Activated CD8-positive, alpha-beta memory T cell treated with anti-CD3 and anti-CD28 coated beads for 1 hour (primary cell): Measurements from ENCODE around the gene ITGA3.

ENCODE experiments used
- DNase-seq, 2 donors: peaks; one replicate each; pipeline ENCODE4 v3.0.0-alpha.2; 2020; ENCODE audit warnings: low read depth in 1 of 2; ENCODE audit errors: extremely low read depth in 1 of 2

The ITGA3 gene

DNA sequence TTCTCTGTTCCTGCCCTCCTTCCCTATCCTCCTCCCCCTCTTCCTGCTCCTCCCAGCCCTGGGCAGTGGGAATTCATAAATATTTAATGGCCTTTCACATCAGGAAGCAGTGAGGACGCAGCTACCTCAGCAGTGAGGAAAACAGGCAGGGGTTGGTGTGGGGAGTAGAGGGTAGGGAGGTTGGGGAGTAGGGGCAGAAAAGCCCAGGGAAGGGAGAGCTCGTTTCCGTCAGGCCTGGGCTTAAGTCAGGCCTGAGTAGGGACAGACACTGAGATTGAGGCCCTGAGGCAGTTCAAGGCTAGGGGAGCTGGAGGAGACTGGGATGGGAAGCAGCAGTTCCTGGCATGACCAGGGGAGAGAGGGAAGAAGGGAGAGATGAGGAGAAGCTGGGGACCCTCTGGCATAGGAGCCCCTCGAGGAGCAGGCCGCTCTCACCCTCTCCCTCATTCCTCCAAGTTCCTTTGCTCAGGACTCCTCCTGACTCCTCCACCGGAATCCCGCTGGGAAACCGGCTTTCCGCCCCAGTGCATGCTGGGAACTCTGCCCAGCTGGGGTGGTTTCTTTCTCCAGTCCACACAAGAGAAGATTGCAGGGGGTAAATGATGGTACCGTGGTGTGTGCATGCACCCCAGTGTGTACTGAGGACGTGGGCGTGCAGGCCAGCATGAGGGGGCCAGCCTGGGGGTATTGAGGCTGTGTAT lies 67.9 kb downstream of the ITGA3 start:
- DNase-seq: no peak

DNA sequence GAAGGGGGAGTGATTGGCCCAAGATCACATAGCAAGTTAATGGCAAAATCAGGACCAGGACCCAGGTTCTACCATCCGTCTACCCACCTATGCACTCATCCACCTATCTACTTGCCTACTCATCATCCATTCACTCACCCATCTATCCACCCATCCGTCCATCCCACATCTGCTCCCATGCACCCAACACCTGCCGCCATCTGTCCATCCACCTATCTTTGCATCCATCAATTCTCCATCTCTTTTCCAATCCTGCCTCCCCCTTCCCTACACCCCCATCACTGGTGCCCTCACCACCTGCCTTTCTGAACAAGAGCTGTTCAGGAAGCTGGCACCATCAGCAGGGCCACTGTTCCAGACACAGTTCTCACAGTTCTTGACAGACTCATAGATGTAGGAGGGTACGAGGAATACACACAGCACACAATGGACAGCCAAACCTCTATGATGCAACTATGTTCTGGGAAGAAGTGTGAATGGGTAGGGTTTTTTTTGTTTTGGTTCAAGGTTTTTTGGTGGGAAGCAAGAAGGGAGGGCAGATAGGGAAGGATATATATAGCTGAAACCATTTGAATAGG lies 69.6 kb downstream of the ITGA3 start:
- DNase-seq: no peak

DNA sequence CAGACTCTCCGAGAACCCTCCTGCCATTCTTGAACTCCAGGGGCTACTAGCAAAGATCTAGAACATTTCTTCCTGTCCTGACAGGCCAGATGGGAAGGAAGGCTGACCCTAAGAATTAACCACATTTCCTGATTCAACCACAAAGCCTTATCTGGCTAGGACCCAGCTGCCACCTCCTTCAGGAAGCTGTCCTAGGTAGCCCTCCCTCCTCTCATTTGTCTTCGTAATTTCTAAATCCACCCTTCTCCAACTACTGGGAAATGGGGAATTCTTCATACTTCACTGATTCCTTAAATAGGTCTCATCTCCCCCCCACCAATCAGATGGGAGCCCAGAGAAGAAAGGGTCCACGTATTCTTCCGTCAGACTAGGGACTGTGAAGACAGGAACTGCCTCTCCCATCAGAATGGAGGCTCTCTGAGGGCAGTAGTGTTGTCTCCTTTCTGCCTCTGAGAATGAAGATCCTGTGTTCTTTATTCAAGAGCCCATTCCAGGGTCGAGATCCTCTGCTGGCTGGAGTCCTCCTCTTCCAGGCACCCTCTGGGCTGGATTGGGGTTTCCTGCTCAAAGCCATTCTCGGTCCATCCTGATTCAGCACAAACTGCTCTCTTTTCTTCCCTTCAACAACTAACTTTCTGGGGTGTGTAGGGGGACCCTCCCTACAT lies 71.9 kb downstream of the ITGA3 start:
- DNase-seq: no peak

DNA sequence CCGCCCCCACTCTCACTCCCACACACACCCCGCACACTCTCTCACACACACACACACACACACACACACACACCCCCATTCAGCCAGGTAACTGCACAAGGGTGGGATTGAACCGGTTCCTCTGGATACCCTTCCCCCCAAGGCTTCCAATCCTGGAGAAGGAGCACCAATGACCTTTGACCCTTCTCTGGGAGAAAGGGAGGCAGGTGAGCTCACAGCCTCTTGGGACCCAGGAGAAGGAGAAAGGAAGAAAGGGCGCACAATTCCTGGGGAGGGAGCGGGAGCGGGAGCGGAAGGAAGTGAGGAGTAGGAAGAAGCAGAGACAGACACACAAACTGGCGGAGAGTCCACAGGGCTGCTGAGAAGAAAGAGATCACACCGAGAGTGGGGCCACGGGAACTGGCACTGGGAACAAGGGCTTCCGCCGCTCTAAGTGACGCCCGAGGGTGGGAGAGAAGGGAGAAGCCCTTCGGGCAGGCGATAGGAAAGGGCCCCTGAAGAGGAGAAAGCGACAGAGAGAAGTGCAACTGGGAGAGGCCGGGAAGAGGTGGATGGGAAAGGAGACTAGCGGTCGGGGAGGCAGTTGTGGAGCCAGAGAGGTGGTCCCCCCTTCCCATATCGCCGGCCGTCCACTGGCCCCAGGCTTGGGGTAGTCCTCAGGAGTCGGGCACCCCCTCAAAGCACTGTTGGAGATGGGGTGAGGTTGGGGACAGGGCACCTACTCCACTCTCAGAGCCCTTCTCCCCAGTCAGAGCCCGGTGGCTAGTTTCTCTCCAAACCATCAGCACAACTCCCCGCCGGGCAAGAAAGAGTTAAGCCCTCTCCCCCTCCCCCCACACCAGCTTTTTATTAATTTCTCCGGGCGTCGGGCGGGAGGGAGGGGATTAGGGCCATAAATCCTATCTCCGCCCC lies 72.8 kb downstream of the ITGA3 start:
- DNase-seq: no peak

DNA sequence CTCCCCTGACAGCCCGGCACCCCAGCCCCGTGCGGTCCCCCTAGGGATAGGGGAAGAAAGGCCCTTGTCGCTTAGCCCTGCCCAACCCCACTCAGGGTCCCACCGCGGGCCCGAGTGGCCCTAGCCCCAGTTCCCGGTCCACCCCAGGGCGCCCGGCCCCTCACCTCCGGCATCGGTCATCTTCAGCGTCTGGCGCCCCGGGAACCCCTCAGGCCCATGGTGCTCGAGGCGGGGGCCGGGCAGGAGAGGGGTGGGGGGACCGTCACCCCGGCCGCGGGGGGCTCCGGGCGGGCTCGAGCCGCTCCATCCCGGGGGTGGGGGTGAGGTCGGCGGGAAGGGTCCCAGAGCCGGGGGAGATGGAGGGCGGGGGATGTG lies 73.4 kb downstream of the ITGA3 start:
- no peak for DNase-seq

DNA sequence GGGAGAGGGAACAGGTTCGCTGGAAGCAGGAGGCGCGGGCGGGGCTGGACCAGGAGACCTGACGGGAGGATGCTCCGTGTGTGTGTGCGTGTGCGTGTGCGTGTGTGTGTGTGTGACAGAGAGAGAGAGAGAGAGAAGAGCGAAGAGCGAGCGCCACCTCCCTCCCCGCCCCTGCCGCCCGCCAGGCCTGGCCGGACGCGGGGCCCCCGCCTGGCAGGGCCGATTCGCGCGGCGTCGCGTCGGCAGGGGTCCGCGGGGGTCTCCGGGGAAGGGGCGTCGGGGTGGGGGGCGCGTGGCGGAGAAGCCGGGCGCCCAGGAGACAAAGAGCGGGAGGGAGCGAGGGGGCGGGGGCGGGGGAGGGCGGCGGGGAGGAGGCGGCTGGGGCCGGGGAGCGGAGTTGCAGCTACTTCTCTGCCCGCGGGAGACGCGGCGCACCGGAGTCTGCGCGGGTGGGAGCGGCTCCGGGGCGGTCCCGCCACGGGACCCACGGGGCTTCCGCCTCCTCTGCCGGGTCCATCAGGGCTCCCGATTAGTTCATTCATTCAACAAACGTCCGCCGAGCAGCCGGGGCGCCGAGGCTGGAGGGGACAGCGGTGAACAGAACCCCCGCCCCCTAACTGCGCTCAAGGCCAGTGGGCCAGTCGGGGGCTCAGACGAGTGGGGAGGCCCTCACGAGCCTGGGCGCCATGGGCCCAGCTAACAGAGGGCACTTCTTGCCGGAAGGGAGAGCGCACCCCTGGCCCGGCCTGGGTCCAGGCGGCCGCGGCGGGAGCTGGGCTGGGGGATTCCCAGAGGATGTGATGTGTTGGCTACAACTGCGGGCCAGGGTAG lies 74.0 kb downstream of the ITGA3 start, which contains the start of gene SAMD14:
TSS of gene SAMD14 (minus strand) at position 433 of the 831 bp plus-strand sequence. CDS start 5,201 bp downstream, outside the sequence.
- DNase-seq: no peak

DNA sequence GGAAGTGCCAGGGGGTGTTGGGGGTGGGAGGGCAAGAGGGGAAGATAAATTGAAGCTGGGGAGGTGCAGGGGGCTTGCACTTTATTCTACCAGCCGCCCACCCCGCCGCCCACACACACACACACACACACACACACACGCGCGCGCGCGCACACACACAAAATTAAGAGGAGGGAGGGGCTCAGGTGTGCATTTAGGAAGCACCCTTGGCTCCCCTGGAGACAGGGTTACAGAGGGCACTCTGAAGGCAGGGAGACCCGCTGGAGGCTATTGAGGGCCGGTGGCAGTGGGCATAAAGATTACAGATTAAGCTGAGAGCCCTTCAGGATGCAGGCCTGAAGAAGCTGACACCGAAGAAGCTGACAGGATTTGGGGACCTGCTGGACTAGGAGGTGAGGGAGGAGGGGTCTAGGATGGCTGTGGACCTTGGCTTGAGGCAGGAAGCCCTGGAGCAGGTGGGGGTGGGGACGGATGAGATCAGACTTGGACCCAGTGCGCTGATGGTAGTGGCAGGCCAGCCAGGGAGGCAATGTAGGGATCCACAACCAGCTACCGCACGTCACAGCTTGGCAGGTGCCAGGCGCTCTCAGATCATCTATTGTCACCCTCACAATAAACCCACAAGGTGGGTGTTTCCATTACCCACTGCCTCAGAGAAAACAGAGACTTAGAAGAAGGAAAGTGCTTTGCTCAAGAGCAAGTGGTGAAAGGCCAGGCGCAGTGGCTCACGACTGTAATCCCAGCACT lies 74.8 kb downstream of the ITGA3 start:
- no peak for DNase-seq

DNA sequence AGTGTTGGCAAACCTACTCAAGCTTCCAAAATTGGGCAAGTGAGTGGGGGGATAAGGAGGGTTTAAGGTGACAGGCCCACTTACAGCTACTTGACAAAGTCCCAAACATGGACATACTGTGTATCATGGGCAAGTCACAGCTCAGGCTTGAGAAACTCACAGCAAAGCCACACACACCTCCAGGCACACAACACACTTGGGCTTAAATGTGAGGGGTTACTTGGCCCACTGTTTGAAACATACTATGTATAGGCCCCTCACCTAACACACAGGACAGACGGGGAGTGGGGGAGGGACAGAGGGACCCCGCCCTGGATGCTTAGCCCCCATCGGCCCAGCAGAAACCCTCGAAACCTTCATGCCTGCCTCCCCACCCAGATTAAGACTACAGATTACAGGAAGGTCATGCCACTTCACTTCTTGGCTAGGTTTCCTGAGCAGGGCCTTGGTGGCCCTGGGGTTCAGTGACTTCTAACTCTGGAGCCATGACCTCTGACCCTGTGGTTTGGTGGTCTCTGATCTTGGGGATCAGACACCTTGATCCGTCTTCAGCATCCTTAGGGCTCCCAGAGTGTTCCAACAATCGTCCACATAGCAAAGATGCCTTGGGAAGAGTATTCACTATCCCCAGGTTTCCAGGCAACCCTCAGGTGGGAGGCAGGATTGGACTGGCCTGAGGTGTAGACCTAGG lies 76.3 kb downstream of the ITGA3 start:
- DNase-seq: no peak

DNA sequence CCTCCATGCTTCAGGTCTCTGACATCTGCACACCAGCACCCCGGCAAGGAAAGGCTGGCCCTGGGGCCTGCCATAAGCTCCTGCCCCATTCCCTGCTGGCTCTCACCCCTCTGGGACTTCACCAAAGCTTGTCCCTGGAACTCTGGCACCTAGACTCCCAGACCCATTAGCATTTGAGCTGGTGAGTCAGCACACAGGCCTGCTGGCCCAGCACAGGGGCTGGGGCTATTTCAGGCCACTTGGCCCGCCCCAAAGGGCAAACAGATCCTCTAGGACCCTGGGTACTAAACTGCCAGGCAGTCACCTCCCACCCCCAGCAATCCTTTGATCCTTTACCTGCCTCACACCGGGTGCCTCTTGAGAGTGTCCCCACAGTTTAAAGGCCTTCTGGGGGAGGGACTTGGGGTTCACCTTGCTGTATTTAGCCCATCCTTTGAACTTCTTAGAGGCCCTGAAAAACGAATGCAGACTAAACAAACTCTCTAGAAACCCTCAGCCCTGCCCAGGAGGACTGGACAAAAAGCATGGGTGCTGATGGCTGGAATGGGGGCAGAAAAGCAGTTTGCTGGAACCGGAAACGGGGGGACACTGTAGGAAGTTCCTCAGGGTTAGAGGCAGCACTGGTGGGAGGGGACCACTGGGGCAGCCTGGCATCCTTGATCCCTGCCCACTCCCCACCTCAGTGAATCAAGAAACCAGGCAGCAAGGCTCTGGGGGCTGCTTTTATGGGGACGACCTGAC lies 77.3 kb downstream of the ITGA3 start:
- no peak for DNase-seq

DNA sequence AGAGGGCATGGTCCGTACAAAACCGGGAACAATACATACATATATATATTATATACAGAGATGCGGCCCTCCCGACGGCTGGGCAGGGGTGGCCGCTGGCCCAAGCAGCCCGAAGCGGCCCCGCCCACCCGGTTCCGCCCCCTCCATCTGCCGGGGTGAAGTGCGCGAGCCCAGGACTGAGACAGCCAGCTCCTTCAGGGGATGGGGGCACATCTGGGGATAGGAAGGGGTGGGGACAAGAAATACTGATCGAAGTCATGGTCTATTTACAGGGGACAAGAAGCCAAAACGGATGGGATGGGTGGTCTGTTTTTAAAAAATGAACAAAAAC lies 77.8 kb downstream of the ITGA3 start:
- no peak for DNase-seq

DNA sequence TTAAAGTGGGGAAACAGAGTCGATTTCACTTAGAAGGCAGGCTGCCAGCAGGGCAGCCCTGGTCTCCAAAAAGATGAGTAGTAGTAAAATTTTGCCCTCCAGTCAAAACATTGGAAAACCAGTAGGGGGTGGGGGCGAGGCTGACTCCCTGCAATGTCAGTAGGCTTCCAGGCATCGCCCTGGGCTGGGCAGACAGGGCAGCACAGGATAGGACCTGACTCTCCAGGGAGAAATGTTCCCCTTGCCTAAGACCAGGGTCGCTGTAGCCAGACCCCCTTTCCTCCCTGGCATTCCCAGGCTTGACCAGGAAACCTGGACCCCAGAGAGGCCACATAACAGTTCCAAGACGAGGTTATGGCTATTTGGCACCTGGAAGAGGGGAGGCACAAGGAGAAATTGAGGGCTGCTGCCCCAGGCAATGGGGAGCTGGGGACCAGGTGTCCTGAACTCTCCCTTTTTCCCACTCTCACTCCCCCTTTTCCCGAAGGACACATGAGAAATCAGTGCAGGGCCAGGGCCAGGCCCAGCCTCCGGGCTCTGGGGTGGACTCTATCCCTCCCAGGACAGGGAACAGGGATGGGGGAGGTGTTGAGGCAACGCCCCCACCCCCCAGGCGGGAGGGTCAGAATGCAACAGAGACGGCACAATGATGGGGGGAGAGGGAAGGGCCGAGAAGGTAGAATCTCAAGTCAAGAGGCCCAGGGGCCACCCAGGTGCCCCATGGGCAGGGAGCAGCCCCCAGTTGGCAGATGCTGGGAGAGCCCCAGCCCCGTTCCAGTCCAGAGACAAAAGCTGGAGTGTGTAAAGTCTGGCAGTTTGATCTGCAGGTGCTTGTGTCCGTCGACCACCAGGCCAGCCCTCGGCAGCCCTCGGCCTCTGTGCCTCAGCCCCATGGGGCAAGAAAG lies 78.5 kb downstream of the ITGA3 start:
- DNase-seq: no peak

DNA sequence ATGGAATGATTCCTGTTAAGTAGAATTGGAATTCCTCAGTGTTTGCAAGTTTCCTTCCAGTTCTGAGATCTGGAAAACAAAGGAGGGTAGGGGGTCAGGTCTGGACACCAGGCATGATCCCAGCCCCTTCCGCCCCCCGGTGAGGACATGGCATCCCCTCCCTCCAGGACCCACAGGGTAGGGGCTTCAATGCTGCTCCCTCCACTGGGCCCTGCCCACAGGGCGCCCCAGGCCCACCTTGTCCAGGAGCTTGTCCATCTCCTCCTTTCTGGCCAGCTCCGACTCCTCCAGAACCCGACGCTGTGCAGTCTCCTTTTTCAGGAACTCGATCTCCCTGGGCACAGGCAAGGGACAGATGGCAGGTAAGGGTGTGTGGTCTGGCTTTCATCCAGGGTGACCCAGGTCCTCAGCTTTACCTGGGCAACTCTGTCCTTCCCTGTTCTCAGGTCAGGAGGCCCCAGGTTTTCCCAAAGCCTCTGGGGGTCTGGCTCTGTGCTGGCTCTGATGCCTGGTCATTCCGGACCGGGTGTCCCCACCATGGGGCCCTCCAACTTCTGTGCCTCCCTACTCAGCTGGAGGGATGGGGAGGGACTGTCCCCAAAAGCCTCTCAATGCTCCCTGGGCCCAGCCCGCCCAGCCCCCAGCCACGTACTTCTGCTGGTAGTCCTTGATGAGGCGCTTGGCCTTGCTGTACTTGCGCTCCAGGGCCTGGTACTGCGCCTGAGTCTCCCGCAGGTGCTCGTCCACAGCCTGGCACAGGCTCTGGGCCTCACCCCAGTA lies 79.6 kb downstream of the ITGA3 start:
- DNase-seq: no peak

DNA sequence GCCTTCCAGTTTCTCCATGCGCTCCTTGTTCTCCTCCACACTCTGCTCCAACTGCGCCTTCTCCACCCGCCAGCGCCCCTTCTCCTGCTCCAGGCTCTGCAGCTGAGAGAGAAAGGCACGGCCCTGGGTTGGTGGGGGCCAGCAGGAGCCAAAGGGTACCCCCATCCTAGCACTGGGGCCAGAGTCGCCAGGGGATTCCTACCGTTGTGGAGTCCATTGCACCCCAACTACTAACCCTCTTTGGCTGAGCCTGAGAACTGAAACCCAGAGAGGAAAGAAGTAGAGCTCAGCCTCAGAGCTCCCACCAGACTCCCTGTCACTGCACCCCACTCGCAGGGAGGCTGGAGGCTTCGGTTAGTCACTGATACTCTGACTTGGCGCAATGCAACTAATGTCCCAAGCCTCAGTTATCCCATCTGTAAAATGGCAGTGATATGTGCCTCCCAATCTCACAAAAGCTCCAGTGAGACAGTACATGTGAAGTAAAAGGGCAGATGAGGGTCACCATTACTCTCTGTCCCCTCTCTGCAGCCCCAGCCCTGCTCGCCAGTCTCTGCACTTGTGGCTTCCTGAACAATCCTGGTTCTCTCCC lies 80.3 kb downstream of the ITGA3 start:
- DNase-seq: no peak

DNA sequence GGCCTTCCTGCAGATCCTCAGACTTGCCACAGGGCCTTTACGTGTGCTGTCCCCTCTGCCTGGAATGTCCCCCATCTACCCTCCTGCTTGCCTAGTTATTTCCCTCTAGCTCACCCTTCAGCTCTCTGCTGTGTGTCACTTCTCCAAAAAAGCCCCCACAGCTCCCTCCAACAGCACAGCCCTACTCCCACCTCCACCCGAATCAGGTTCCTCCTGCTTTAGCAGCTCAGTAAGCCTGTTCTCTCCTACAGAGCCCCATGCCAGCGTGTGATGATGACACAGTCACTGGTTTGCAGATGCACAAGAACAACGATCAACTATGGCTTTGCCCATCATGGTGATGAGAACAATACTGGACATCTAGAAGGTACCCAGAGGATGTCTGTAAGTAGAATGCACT lies 81.1 kb downstream of the ITGA3 start:
- DNase-seq: no peak

DNA sequence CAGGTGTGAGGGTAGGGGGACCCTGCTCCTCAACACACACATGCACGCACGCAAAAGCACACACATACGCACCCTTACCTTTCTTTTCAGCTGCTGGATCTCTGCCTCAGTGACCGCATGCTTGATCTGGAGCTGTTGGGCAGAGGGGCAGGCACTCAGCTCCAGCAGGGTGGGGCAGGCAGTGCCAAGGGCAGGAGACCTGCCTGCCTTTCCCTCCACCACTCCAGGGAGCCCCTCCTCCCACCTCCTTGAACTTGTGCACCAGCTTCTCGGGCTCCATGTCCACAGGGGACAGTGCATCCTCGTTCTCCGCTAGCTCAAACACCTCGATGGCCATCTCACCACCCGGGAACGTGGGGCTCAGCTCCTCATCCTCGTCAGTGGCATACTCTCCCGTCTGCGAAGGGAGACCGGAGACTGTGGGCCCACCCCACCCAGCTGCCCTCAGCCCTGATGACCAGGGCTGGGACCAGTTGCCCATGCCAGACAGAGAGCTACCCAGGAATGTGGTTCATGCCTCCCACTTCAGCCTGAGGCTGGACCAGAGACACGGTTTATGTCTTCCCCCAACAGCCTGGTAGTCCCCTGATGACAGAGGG lies 83.4 kb downstream of the ITGA3 start:
- DNase-seq: no peak
